Pancreas (tissue), 10 donors: ENCODE data around the gene PDE10A. TPM values are rescaled to one million over a fixed set of nuclear protein-coding genes. Genes with fewer than 3 reads are reported as not detected.

Experiments
- ATAC-seq, 4 donors: fragments of 200-7000 bp; cut with Tn5 transposase; one replicate each; pipeline versions ENCODE4 v1.8.0 to v1.9.1; 2020; ENCODE audit warnings: mild to moderate bottlenecking in 4 of 4, moderate library complexity in 4 of 4
- DNase-seq, 6 donors: peaks; one replicate each; pipeline ENCODE4 v3.0.0-alpha.2; 2020
- FAIRE-seq: peaks from 2 replicates; lab custom pipeline; 2012; peaks lifted over from hg19 to GRCh38; lab: Jason Lieb, UNC
- H3K27ac ChIP-seq, 4 donors: fragments of 200-600 bp; sonication (generic); 1 replicate in 3 of 4; 2 replicates in 1 of 4; pipeline versions ENCODE4 v1.5.0 to v1.8.0; 2020
- H3K27me3 ChIP-seq, 4 donors: fragments of 200-600 bp; one replicate each; pipeline ENCODE4 v1.8.0; 2021
- H3K36me3 ChIP-seq, 3 donors: fragments of 200-600 bp; sonication (generic) in 1 of 3; one replicate each; pipeline versions ENCODE4 v1.5.0 to v1.8.0; 2020 to 2021
- H3K4me1 ChIP-seq, 3 donors: fragments of 200-600 bp; one replicate each; pipeline ENCODE4 v1.8.0; 2021
- H3K4me3 ChIP-seq, 4 donors: fragments of 200-600 bp; sonication (generic) in 2 of 4; one replicate each; pipeline versions ENCODE4 v1.5.0 to v1.8.0; 2020 to 2021
- H3K9me3 ChIP-seq, 4 donors: fragments of 200-600 bp; one replicate each; pipeline ENCODE4 v1.8.0; 2021
- WGBS, 2 donors: extraction: QIAGEN DNeasy Blood & Tissue Kit; methylation state at CpG; one replicate each; pipeline ENCODE4 v1.1.7; 2013; 5-methylcytosine and 5-hydroxymethylcytosine counted together
- intact Hi-C, 3 donors: fragments of 100-400 bp; cut with DNase I; formaldehyde crosslinking; loops; one replicate each; pipeline versions ENCODE4 v1.11.1 to v1.14.2; 2022
- polyA plus RNA-seq, 2 donors: library from polyadenylated mRNA; stranded (reverse); fragments of 200-250 nt; gene quantifications; one replicate each; pipeline ENCODE4 v1.2.3, GENCODE V29; 2013
- total RNA-seq, 6 donors: library from RNA; stranded (reverse); fragmentation: NEBNext Ultra II Directional in 4 of 6; extraction: Animal tissue kit (Norgen Biotek cat#: 25700) in 4 of 6; gene quantifications; one replicate each; pipeline versions ENCODE4 v1.2.1 to v1.2.4, GENCODE V29; 2021 to 2023
- TF ChIP-seq, protein P1 (sequence below), 4 donors: fragments of 200-600 bp; sonication (generic) in 3 of 4; IDR thresholded peaks; one replicate each; pipeline versions ENCODE4 v1.5.0 to v1.8.0; 2021; ENCODE audit warnings: antibody characterized with exemption in 4 of 4
- donor health status: healthy with polysubstance abuse.
- donor health status: DM: no; HTN: no; CAD: no; lungs with moderate emphysema.
- donor health status: DM: no; HTN: no; CAD: no.
- donor health status: control.
- donor health status: control.
- donor health status: Bipolar disorder and iron deficiency.
- donor health status: DM: yes; HTN: yes; CAD: no.
- donor health status: DM: no; HTN: no; CAD: no.
- donor health status: DM: no; HTN: no; CAD: no.
- donor health status: DM: yes; HTN: yes; CAD: no.

PDE10A gene
- total and polyA plus RNA-seq, 8 donors, result 0.83 to 5.7 (median 2.7) TPM

DNA sequence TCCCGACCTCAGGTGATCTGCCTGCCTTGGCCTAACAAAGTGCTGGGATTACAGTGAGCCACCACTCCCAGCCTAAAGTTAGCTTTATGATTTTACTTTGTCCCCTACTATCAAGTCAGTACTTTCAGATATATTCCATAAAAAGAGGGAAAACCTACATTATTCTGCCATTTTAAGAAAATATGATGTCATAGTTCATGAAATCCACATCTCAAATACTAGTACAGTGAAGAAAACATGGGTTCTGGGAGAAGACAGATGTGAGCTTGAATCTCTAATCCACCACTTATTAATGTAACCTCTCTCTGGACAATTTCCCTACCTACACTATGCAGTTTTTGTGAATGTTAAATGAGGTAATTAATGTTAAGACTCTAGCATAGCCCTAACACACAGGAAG is 74.5 kb downstream of the PDE10A start:
- FAIRE-seq (no peak), DNase-seq (no peak), ATAC-seq (no peak)
- H3K4me1 ChIP-seq, result no peaks in the 10 kb centered on the region
- no peaks in the 10 kb centered on the region for H3K27me3 ChIP-seq
- WGBS, 2 donors, result 73 to 77% methylated on average over 1 of the region's 1 CpG
- H3K36me3 ChIP-seq, result no peaks in the 10 kb centered on the region
- TF ChIP-seq, protein P1, sequence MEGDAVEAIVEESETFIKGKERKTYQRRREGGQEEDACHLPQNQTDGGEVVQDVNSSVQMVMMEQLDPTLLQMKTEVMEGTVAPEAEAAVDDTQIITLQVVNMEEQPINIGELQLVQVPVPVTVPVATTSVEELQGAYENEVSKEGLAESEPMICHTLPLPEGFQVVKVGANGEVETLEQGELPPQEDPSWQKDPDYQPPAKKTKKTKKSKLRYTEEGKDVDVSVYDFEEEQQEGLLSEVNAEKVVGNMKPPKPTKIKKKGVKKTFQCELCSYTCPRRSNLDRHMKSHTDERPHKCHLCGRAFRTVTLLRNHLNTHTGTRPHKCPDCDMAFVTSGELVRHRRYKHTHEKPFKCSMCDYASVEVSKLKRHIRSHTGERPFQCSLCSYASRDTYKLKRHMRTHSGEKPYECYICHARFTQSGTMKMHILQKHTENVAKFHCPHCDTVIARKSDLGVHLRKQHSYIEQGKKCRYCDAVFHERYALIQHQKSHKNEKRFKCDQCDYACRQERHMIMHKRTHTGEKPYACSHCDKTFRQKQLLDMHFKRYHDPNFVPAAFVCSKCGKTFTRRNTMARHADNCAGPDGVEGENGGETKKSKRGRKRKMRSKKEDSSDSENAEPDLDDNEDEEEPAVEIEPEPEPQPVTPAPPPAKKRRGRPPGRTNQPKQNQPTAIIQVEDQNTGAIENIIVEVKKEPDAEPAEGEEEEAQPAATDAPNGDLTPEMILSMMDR (IDR thresholded peaks at IDR 0.05), result no peak
- no peak overlapping the region for H3K4me3 ChIP-seq
- no peak overlapping the region for H3K27ac ChIP-seq
- no peaks in the 10 kb centered on the region for H3K9me3 ChIP-seq
- intact Hi-C loops, result no loop called here

DNA sequence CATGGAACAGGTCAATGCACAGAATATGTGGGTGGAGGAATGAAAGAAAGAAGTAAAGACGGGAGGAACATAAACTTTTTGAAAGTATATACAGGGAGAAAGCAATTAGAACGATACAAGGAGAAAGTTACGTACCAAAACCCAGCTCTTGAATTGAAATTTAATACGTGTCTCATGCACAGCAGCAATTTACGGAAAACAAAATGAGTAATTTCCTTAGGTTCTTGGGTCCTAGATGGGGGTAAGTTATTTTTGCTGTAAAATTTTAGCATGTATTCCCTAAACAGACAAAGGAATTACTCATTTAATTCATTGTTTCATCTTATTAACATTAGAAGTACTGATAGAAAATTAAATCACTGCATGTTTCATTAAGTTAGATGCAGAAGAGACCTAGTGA is 75.8 kb downstream of the PDE10A start:
- TF ChIP-seq, protein P1 (IDR thresholded peaks at IDR 0.05), result no peak
- H3K9me3 ChIP-seq, result no peaks in the 10 kb centered on the region
- H3K27ac ChIP-seq, result no peak overlapping the region
- no peak overlapping the region for H3K4me3 ChIP-seq
- no peaks in the 10 kb centered on the region for H3K27me3 ChIP-seq
- no peak for ATAC-seq
- H3K4me1 ChIP-seq, result no peaks in the 10 kb centered on the region
- intact Hi-C loops, result no loop called here
- no peak for DNase-seq
- no peaks in the 10 kb centered on the region for H3K36me3 ChIP-seq
- 77 to 84% methylated on average over 5 of the region's 5 CpGs for WGBS, 2 donors
- no peak for FAIRE-seq

- no peaks in the 10 kb centered on the region for H3K4me1 ChIP-seq
- no peak overlapping the region for H3K27ac ChIP-seq
- TF ChIP-seq, protein P1 (IDR thresholded peaks at IDR 0.05), result no peak
- no peak overlapping the region for H3K4me3 ChIP-seq
- ATAC-seq (no peak), FAIRE-seq (no peak), DNase-seq (no peak)
- H3K36me3 ChIP-seq, result no peaks in the 10 kb centered on the region
- intact Hi-C loops, result no loop called here
- WGBS, 2 donors, result 36 to 39% methylated on average over 3 of the region's 3 CpGs
- no peaks in the 10 kb centered on the region for H3K27me3 ChIP-seq
- no peaks in the 10 kb centered on the region for H3K9me3 ChIP-seq
Measured at GRCh38 chr6:165586706-165587105, 76.3 kb downstream of the PDE10A start.

DNA sequence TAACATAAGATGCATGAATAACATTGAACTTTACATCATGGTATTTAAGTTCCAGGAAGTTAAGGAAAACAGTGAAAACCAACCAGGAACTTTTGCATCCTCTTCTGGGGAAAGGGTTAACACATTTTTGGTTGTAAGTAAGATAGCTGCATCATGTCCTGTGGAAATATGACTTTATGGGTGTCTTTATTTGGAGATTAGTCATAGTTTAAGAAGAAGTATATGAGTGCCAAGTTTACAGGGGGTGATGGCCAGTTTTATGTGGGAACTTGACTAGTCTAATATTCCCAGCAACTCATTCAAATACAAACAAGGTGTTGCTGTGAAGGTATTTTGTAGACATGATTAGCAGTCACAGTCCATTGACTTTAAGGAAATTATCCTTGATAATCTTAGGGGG is 78.0 kb downstream of the PDE10A start:
- Histone ChIP-seq H3K27ac (no peak overlapping the region), H3K27me3 (no peaks in the 10 kb centered on the region), H3K9me3 (no peaks in the 10 kb centered on the region), H3K36me3 (no peaks in the 10 kb centered on the region), H3K4me1 (no peaks in the 10 kb centered on the region), H3K4me3 (no peak overlapping the region)
- DNase-seq (no peak), FAIRE-seq (no peak), ATAC-seq (no peak)
- TF ChIP-seq, protein P1 (IDR thresholded peaks at IDR 0.05), result no peak
- intact Hi-C loops, result no loop called here

DNA sequence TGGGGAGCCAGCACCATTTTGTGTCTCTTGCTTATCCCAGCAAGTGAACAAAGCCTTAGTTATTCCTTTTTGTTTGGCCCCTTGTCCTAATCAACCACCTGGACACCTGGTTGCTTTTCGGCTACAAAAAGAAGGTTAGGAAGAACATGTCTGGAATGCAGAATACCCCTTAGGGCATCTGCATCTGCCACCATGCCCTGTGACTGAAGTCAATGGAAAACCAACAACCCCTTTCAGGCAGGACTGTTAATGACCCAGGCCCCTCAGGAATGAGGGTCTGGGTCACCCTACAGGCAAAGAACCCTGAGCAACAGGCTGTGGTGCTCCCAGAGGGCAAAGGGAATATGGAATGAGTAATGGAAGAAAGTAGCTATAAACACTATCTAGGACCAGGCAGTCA is 78.5 kb downstream of the PDE10A start:
- Histone ChIP-seq H3K36me3 (no peaks in the 10 kb centered on the region), H3K4me1 (no peaks in the 10 kb centered on the region), H3K4me3 (no peak overlapping the region), H3K9me3 (no peaks in the 10 kb centered on the region), H3K27me3 (no peaks in the 10 kb centered on the region), H3K27ac (no peak overlapping the region)
- intact Hi-C loops, result no loop called here
- ATAC-seq (no peak), DNase-seq (no peak), FAIRE-seq (no peak)
- TF ChIP-seq, protein P1 (IDR thresholded peaks at IDR 0.05), result no peak
- 71 to 82% methylated on average over 1 of the region's 1 CpG for WGBS, 2 donors
